H1 (cell line): Measurements from ENCODE around the gene EPS8L1. TPM values are rescaled to one million over a fixed set of nuclear protein-coding genes. Genes with fewer than 3 reads are reported as not detected.

Experiments
- CTCF ChIA-PET: fragments of 300-600 bp; sonication (Branson Sonifier 250); formaldehyde crosslinking; loops from one replicate; lab custom pipeline; 2021; ENCODE audit not compliant: partially characterized antibody; lab: Charles Lee
- POLR2A ChIA-PET: fragments of 300-600 bp; sonication (Branson Sonifier 250); formaldehyde crosslinking; loops from one replicate; lab custom pipeline; 2021; ENCODE audit warnings: inconsistent platforms; ENCODE audit not compliant: partially characterized antibody; lab: Charles Lee
- DNase-seq, 2 experiments: peaks; one replicate each; pipeline versions ENCODE4 v3.0.0 to v3.0.0-alpha.2; 2010 to 2022; ENCODE audit warnings: low spot score in 2 of 2, low read depth in 1 of 2, mixed read lengths in 1 of 2
- FAIRE-seq: peaks from 2 replicates; lab custom pipeline; 2011; peaks lifted over from hg19 to GRCh38; lab: Jason Lieb, UNC
- H2AFZ ChIP-seq: 2 replicates; pipeline ENCODE4 v1.8.1; 2012; ENCODE audit warnings: low read length, inconsistent platforms
- H2AK5ac ChIP-seq: 2 replicates; pipeline ENCODE4 v1.6.1; 2013; ENCODE audit warnings: low read depth, low read length
- H2BK120ac ChIP-seq: replicated peaks from 2 replicates; pipeline ENCODE3; 2013; ENCODE audit warnings: low read depth, low read length, inconsistent platforms
- H2BK12ac ChIP-seq: 2 replicates; pipeline ENCODE4 v1.6.1; 2013; ENCODE audit warnings: low read depth, low read length
- H2BK15ac ChIP-seq: 2 replicates; pipeline ENCODE4 v1.6.1; 2013; ENCODE audit warnings: low read length
- H2BK20ac ChIP-seq: 2 replicates; pipeline ENCODE4 v1.6.1; 2013; ENCODE audit warnings: low read length
- H2BK5ac ChIP-seq: 2 replicates; pipeline ENCODE4 v1.6.1; 2013; ENCODE audit warnings: low read depth, low read length
- H3K14ac ChIP-seq: 2 replicates; pipeline ENCODE4 v1.6.1; 2013; ENCODE audit warnings: inconsistent platforms; ENCODE audit not compliant: insufficient read length
- H3K18ac ChIP-seq: 2 replicates; pipeline ENCODE4 v1.6.1; 2013; ENCODE audit warnings: low read length; ENCODE audit errors: extremely low read depth
- H3K23ac ChIP-seq: 2 replicates; pipeline ENCODE4 v1.6.1; 2013; ENCODE audit warnings: inconsistent platforms; ENCODE audit not compliant: insufficient read length
- H3K23me2 ChIP-seq: 2 replicates; pipeline ENCODE4 v1.6.1; 2013; ENCODE audit warnings: low read depth, low read length
- H3K27ac ChIP-seq: 2 replicates; pipeline ENCODE4 v1.6.1; 2011; ENCODE audit warnings: low read depth, low read length, inconsistent platforms
- H3K27me3 ChIP-seq, 4 experiments: replicated peaks in 1 of 4; 1 replicate in 1 of 4; 2 replicates in 3 of 4; pipeline versions ENCODE4 v1.6.1 to v1.8.1; 2011 to 2013; ENCODE audit warnings: low read length in 3 of 4, mild to moderate bottlenecking in 3 of 4, inconsistent platforms in 2 of 4, mixed read lengths in 2 of 4, moderate library complexity in 1 of 4; ENCODE audit not compliant: control insufficient read depth in 3 of 4, insufficient read depth in 3 of 4; ENCODE audit errors: extremely low read depth in 1 of 4
- H3K36me3 ChIP-seq, 4 experiments: 2 replicates each; pipeline versions ENCODE4 v1.6.1 to v1.8.1; 2011 to 2013; ENCODE audit warnings: mild to moderate bottlenecking in 4 of 4, low read length in 3 of 4, moderate library complexity in 2 of 4, control low read depth in 1 of 4, inconsistent platforms in 1 of 4; ENCODE audit not compliant: insufficient read depth in 4 of 4, control insufficient read depth in 2 of 4
- H3K4ac ChIP-seq: replicated peaks from 2 replicates; pipeline ENCODE3; 2013; ENCODE audit warnings: low read length, low read depth, mixed read lengths, inconsistent platforms; ENCODE audit not compliant: insufficient read length
- H3K4me1 ChIP-seq, 4 experiments: replicated peaks in 1 of 4; 1 replicate in 1 of 4; 2 replicates in 3 of 4; pipeline versions ENCODE4 v1.6.1 to v1.8.1; 2011 to 2013; ENCODE audit warnings: low read length in 3 of 4, inconsistent platforms in 2 of 4, mixed read lengths in 1 of 4; ENCODE audit not compliant: insufficient read depth in 4 of 4, control insufficient read depth in 3 of 4
- H3K4me2 ChIP-seq, 2 experiments: 2 replicates each; pipeline versions ENCODE4 v1.6.1 to v1.8.1; 2011 to 2013; ENCODE audit warnings: low read depth in 2 of 2, low read length in 2 of 2, control low read depth in 1 of 2, inconsistent platforms in 1 of 2, mild to moderate bottlenecking in 1 of 2; ENCODE audit not compliant: insufficient read depth in 1 of 2
- H3K4me3 ChIP-seq, 4 experiments: fragments of 200-600, 300-600 bp in 1 of 4; sonication (generic), shearing (Covaris generic), sonication (Bioruptor Twin) in 1 of 4; 2 replicates each; pipeline versions ENCODE4 v1.5.1 to v1.8.1; 2011 to 2016; ENCODE audit warnings: low read length in 4 of 4, low read depth in 3 of 4, control low read depth in 2 of 4, inconsistent platforms in 2 of 4, mild to moderate bottlenecking in 2 of 4, mixed read lengths in 1 of 4, moderate library complexity in 1 of 4; ENCODE audit not compliant: insufficient read depth in 2 of 4; ENCODE audit errors: extremely low read depth in 1 of 4
- H3K56ac ChIP-seq: replicated peaks from 2 replicates; pipeline ENCODE3; 2013; ENCODE audit warnings: low read depth, mild to moderate bottlenecking, mixed read lengths, low read length, inconsistent platforms; ENCODE audit not compliant: insufficient read length
- H3K79me1 ChIP-seq: 2 replicates; pipeline ENCODE4 v1.6.1; 2013; ENCODE audit warnings: low read depth, low read length, control low read depth
- H3K79me2 ChIP-seq, 2 experiments: 2 replicates each; pipeline versions ENCODE4 v1.6.1 to v1.8.1; 2012 to 2013; ENCODE audit warnings: low read length in 2 of 2, mild to moderate bottlenecking in 2 of 2, inconsistent platforms in 1 of 2; ENCODE audit not compliant: insufficient read depth in 2 of 2, control insufficient read depth in 1 of 2
- H3K9ac ChIP-seq, 4 experiments: replicated peaks in 1 of 4; 1 replicate in 1 of 4; 2 replicates in 3 of 4; pipeline versions ENCODE4 v1.6.1 to v1.8.1; 2011 to 2013; ENCODE audit warnings: low read depth in 3 of 4, low read length in 3 of 4, control low read depth in 2 of 4, mild to moderate bottlenecking in 2 of 4, moderate library complexity in 2 of 4, inconsistent platforms in 1 of 4; ENCODE audit errors: extremely low read depth in 1 of 4
- H3K9me3 ChIP-seq, 2 experiments: 2 replicates each; pipeline versions ENCODE4 v1.6.1 to v1.8.1; 2012 to 2013; ENCODE audit warnings: mild to moderate bottlenecking in 2 of 2, moderate library complexity in 2 of 2, control low read depth in 1 of 2, inconsistent platforms in 1 of 2, low read depth in 1 of 2, low read length in 1 of 2, mixed read lengths in 1 of 2; ENCODE audit not compliant: insufficient read depth in 2 of 2
- H4K20me1 ChIP-seq, 2 experiments: replicated peaks in 1 of 2; 2 replicates each; pipeline versions ENCODE3 to v1.8.1; 2011 to 2013; ENCODE audit warnings: inconsistent platforms in 2 of 2, low read length in 2 of 2, mild to moderate bottlenecking in 1 of 2; ENCODE audit not compliant: insufficient read depth in 2 of 2, control insufficient read depth in 1 of 2
- H4K5ac ChIP-seq: 2 replicates; pipeline ENCODE4 v1.6.1; 2013; ENCODE audit warnings: low read length, low read depth, mixed read lengths, inconsistent platforms; ENCODE audit not compliant: insufficient read length
- H4K8ac ChIP-seq: 2 replicates; pipeline ENCODE4 v1.8.0; 2013; ENCODE audit warnings: mild to moderate bottlenecking, moderate library complexity, low read length, inconsistent platforms; ENCODE audit not compliant: insufficient read depth; ENCODE audit errors: extremely low read depth
- H4K91ac ChIP-seq: replicated peaks from 2 replicates; pipeline ENCODE3; 2013; ENCODE audit warnings: low read length, mixed read lengths, inconsistent platforms; ENCODE audit not compliant: insufficient read length
- POLR2AphosphoS5 ChIP-seq: IDR thresholded peaks from 2 replicates; pipeline ENCODE4 v1.6.1; 2011; ENCODE audit warnings: low read depth, low read length
- POU5F1 ChIP-seq: IDR thresholded peaks from 2 replicates; pipeline ENCODE4 v1.6.1; 2011; ENCODE audit warnings: low read depth, mild to moderate bottlenecking, low read length, moderate library complexity
- WGBS, 2 experiments: shearing (Covaris generic) in 1 of 2; methylation state at CpG; one replicate each; pipeline versions ENCODE4 v1.1.6 to v1.1.7; 2013 to 2015; ENCODE audit warnings: low lambda C conversion rate in 2 of 2, mixed read lengths in 2 of 2, inconsistent platforms in 1 of 2, low coverage in 1 of 2, missing lambda C conversion rate in 1 of 2; ENCODE audit not compliant: insufficient replicate concordance in 2 of 2, insufficient coverage in 1 of 2, insufficient read length in 1 of 2; ENCODE audit errors: extremely low coverage in 1 of 2, missing lambda C conversion rate in 1 of 2; 5-methylcytosine and 5-hydroxymethylcytosine counted together
- polyA plus RNA-seq, 7 experiments: library from polyadenylated mRNA; depleted of rRNA in 3 of 7; stranded (reverse) in 5 of 7; unstranded in 2 of 7; fragments of >200 nt in 5 of 7; fragments of 200-250 nt in 2 of 7; gene quantifications; 1 replicate in 5 of 7; 2 replicates in 1 of 7; 4 replicates in 1 of 7; pipeline versions ENCODE4 v1.2.1 to v1.2.3, GENCODE V29; 2011 to 2013; ENCODE audit warnings: missing spikeins in 2 of 7, mixed read lengths in 2 of 7
- total RNA-seq: library from RNA; stranded (reverse); fragmentation: NEBNext Ultra II Directional; extraction: Animal tissue kit (Norgen Biotek cat#: 25700); gene quantifications from 2 replicates; pipeline ENCODE4 v1.2.1, GENCODE V29; 2021

The EPS8L1 gene
- total and polyA plus RNA-seq, 2 of the 8 experiments (the other 6 are each of a cell fraction or from before 2014, with no cell fraction given), result 19.8 to 30.2 TPM

DNA sequence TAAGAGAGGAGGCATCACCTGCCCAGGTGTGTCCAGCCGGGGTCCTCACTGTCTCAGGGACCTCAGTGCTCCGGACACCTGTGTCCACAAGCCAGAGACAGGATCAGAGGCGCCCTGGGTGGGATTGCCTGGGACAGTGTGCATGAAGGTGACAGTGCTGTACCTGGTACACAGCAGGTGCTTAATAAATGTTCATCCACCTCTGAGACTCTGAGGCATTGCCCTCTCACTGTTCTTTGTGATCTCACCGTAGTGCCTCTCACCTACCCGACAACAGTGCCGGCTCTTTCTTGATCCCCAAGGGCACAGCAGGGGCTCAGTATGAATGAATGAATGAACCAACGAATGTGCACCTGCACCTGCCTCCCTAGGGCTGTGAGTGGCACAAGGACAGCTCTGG, 21.9 kb upstream of the EPS8L1 start:
- Histone ChIP-seq H2BK12ac (no peak overlapping the region), H3K23ac (no peak overlapping the region), H3K4ac (no peak overlapping the region), H3K23me2 (no peaks in the 10 kb centered on the region), H3K27ac (no peak overlapping the region), H2AFZ (no peak overlapping the region), H3K4me1 (no peaks in the 10 kb centered on the region), H3K56ac (no peak overlapping the region), H4K8ac (no peak overlapping the region), H3K27me3 (no peaks in the 10 kb centered on the region), H4K20me1 (peaks cover 5 to 7% of the 10 kb centered on the region in 2 experiments), H4K5ac (no peak overlapping the region), H3K18ac (no peak overlapping the region)
- CTCF ChIA-PET, result interaction anchor here (0.7 to 1.2 kb wide), 2 partner anchors 9 to 172 kb away, joined by 3 read pairs; no protein-coding TSS in a partner anchor
- POLR2A ChIA-PET, result interaction anchor here (1.3 to 1.5 kb wide), 2 partner anchors 8 to 9 kb away, joined by 3 to 6 read pairs; partner anchors contain the start of gene RDH13
- TF ChIP-seq POU5F1, result no peak
- peak; percentile 18; the same call in 1 of the 2 replicates for TF ChIP-seq POLR2AphosphoS5
- TF ChIP-seq, all 59 proteins: peak for 1
- WGBS, 2 experiments, result 94% methylated on average over 7 of the region's 7 CpGs; no CpG with 5 or more reads in 1 of the 2 experiments
- H2BK120ac ChIP-seq, result no peak overlapping the region
- no peak for FAIRE-seq
- H3K9ac ChIP-seq, result no peak overlapping the region
- no peaks in the 10 kb centered on the region for H3K9me3 ChIP-seq
- H2BK20ac ChIP-seq, result no peak overlapping the region
- no peak overlapping the region for H2BK15ac ChIP-seq
- H2BK5ac ChIP-seq, result no peak overlapping the region
- H4K91ac ChIP-seq, result no peak overlapping the region
- no peak overlapping the region for H3K4me3 ChIP-seq
- peaks cover 6 to 58% (median 22%) of the 10 kb centered on the region in 4 experiments; a peak in 5 of 8 replicates for H3K36me3 ChIP-seq
- no peak overlapping the region for H3K4me2 ChIP-seq
- no peaks in the 10 kb centered on the region; the same call in 1 of the 2 replicates for H3K79me1 ChIP-seq
- no peaks in the 10 kb centered on the region for H3K79me2 ChIP-seq
- no peak overlapping the region for H3K14ac ChIP-seq
- DNase-seq, result no peak
- no peak overlapping the region for H2AK5ac ChIP-seq
